Endothelial cell of hepatic sinusoid (primary cell): Measurements from ENCODE around the gene COL10A1.

ENCODE experiments used
- in situ Hi-C: cut with HindIII; loops from 2 replicates; pipeline ENCODE4 v1.10.0; 2017; ENCODE audit warnings: low sequenced_read_pairs

Gene COL10A1

DNA sequence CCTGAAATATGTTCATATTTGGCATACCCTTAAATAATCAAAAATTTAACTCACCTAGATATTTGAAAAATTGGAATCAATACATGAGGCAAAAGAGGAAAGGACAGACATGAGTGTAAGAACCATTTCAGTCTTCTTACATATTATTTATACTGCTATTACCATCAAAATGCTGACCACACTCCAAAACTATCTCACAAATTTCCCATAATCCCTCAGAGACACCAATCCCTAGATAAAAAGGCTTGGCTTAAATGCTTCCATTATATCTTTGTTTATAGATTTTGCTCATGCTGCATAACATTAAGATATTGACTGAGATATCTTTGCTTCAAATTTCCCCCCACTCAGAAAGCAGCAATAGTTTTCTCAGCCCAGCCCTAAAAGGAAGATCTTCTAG lies 37.0 kb downstream of the COL10A1 start:
- in situ Hi-C loops = no loop called here

DNA sequence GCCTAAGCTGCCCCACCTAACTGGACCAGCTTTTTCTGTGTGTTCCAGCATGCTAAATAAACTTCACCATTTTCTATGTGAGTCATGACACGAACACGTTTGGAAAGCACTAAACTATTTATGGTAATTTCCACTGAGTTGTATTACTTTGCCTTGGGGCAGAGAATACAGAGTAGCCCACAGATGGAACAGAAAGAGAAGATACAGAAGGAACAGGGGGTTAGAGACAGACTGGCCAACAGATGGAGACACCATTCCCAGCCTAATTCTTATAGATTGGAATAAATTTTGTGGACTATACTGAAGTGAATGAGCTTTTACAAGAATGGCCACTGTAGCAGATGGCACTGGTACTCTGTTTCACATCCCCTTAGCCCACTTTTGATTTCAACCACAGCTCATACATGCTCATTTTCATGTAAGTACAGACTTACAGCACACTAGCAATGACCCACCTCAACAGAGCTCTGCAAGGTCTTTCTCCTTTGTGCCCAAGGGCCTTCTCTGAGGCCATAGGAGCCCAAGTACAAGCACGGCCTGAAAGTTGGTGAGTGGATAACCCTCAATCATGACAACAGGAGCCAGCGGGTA lies 38.4 kb downstream of the COL10A1 start:
- in situ Hi-C loops = no loop called here

DNA sequence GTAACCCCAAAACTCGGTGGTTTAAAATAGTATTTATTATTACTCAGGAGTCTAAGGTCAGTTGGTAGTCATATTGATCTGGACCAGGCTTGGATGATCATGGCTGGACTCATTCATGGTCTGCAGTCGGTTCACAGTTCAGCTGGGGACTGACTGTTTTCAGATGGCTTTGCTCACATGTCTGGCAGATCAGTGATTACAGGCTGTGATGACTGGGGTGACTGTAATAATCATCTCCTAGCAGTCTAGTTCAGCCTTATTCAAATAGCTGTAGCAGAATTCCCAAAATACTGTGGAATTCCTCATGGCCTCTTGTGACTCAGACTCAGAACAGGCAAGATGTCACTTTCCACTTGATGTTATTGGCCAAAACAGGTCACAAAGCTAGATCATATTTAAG lies 41.6 kb downstream of the COL10A1 start:
- in situ Hi-C loops = no loop called here

DNA sequence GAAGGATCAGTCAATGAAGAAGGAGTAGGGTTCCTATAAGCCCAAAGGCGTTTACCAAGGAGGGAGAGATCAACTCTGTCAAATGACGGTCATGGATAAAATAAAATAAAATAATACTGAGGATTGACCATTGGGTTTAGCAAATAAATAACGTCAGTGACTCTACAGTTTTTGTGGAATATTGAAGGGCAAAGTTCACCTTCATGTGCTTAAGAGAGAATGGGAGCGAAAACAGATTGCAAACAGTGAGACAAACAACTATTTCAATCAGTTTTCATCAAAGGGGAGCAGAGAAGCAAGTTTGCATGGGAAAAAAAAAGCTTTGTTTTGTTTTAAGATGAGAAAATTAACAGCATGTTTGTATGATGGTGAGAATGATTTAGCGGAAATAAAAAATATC lies 42.9 kb downstream of the COL10A1 start:
- in situ Hi-C loops = no loop called here

DNA sequence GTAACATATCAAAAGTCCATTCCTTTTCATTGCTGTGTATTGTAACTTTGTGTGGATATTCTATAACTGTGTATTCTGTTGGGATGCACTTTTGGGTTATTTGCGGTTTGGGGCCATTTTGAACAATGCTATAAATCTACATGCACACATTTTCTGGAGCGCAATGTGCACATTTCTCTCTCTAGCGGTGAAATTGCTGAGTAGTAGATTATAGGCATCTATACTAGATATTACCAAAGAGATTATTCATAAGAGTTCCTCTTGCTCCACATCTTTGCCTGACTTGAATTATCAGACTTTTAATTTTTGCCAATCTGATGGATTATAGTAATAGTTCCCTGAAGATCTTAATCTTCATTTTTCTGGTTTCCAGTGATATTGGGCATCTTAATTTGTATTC lies 47.0 kb downstream of the COL10A1 start:
- in situ Hi-C loops = no loop called here

DNA sequence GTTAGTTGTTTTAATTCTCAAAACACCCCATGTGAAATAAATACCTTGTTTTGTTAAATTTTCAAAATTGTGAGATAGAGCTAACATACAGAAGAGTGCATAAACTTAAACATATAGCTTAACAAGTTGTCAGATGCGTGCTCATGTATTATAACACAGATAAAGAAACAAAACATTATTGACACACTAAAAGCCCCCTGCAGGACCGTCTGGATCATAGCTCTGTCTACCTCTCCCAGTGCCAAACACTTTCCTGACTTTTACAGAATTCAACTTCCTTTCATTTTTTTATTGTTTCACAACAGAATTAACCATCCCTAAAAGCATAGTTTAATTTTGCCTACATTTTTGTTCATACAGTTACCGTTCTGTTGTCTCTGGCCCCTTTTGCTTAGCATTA lies 47.4 kb downstream of the COL10A1 start:
- in situ Hi-C loops = no loop called here

DNA sequence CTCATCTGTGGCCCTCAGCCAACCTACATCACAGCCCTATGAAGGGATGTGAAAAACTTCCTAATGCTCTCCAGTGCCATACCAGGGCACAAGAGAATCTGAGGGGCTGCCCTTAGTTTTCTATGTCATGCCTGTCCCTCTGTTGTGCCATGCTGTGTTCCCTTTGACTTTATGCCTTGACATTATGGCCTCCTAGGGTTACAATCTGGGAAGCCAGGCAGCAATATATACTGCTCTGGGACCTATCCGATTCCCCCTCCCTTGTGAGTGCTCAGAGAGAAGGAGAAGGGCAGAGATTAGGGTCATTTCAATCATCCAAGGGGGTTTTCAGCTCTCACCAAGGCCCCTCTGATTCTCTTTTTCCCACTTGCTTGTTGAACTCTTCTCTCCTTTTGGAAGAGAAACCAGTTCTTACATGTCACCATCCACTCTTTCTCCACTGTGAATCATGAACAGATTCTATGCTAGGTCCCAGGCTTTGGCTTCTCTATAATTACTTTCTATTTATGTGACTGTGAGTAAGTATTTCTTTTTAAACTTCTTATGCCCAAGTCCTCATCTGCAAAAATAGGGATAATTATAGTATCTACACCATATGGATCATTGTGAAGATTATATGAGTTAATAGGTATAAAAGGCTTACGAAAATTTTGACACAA lies 51.1 kb downstream of the COL10A1 start:
- in situ Hi-C loops = no loop called here

DNA sequence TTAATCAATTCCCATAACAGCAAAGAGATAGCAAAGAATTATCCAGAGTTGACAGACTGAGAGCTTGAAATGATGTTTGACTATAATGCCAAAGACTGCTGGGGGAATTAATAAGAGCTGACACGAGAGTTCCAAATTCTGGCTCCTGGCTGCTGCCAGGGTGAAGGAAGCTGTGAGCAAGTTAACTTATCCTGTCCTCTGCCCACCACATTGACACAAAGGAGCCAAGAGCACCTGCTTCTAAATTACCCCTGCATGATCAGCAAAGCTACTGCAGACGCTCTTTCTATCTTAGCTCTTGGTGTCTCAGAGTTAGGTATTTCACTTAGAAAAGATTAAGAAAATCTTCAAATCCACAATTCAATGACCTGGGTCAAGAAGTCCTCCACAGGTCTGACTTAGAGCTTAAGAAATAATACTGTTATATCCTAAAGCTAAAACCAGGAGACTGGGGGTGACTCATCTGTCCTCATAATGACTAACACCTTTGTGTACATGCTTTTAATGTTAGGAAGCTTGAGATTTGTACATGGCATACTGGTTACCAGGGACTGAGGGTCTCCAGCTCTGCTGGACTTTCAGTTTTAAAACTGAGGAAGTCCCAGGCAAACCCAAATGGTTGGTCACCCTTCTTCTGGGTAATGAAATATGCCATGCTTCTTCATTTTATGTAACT lies 52.0 kb downstream of the COL10A1 start:
- in situ Hi-C loops = no loop called here

DNA sequence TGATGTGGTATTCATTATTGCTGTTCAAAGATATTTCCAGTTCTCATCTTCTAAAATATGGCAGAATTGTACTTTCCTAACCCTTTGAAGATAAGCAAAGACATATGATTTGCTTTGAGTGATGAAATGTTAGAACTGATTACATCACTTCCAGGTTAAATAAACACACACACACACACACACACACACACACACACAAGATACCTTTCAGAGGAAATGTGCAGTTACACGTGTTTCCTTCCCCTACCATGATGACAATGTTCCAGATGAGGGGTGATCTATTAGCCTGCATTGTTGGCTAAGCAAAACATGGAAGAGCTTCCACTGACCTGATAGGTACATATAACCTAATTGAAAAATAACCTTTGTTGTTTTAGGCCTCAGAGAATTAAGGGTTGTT lies 53.6 kb downstream of the COL10A1 start:
- in situ Hi-C loops = no loop called here

DNA sequence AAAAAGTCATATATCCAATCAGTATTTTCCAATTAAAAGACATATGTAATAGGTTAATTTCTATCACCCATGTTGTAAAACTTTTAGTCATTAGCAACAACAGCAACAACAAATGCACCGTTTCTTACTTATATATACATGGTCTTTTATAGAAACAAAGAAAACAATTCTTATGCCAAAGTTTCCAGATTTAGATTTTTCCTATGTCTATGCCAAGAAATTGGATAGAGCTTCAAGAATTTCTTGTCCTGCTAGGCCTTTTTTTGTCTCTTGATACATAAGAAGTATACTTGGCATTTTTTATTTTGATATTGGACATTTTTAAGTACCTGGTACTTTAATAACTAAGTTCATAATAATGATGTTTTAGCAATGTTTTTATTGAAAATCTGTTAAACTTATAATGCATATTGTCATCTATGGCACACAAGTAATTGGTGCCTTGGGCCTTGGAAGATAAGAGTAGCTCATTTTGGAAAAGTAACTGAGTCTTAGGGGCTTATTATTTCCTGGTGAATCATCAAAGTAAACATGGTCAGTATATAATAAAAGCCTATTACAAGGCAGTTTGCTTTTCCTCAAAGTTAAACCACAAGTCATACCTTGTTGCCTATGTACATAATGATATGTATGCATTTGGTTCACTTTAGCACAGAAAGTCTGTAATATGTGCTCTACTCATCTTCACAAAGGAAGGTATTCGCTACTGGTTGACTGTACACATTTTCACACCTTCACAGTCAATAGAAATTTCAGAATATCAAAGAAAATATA lies 55.1 kb downstream of the COL10A1 start:
- in situ Hi-C loops = no loop called here

DNA sequence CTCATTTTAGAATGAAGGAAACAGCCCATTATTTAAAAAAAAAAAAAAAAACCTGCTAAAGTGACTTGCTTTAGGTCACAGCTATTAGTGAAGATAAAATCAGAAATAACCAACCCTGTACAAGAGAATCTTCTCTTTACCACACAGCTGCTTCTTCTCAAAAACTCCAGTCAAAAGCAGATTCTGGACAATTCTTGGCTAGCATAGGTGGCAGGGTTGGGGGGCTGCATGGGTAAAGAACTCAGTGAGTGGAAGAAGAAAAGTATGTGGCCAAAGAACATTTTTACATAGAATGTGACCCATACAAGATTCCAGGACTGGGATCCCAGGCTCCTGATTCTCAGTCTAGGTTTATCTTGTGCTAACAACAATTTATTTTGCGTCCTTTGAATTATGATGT lies 55.8 kb downstream of the COL10A1 start:
- in situ Hi-C loops = no loop called here
